HK-2 (cell line): ENCODE data around the gene CCSER2.
"Not testable (repeated sequence)": the region's sequence is repeated elsewhere in the genome, so short reads cannot be mapped to it uniquely, and the experiment has no call there.

Source experiments
- DNase-seq: peaks from one replicate; pipeline ENCODE4 v3.0.0-alpha.2; 2018; ENCODE audit not compliant: unreplicated experiment

CCSER2 gene

GRCh38 chr10:84314275-84314674, 14.1 kb upstream of the CCSER2 start:
- DNase-seq, result no peak

DNA sequence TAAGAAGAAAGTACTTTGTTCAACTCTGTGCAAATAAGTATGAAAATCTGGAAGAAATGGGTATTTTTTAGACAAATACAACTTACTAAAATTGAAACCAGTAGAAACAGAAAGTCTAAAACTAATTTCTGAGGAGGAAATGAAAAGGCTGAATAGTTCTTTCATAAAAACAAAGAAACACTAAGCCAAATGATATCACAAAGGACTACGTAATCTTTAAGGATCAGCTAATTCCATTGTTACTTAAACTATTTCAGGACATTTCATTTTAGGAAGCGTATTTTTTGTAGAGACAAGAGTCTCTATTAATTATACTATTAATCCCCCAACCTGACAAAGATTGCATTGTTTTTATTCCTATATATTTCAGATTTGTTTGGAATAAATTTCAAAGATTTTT, 11.2 kb upstream of the CCSER2 start:
- DNase-seq, result no peak

DNA sequence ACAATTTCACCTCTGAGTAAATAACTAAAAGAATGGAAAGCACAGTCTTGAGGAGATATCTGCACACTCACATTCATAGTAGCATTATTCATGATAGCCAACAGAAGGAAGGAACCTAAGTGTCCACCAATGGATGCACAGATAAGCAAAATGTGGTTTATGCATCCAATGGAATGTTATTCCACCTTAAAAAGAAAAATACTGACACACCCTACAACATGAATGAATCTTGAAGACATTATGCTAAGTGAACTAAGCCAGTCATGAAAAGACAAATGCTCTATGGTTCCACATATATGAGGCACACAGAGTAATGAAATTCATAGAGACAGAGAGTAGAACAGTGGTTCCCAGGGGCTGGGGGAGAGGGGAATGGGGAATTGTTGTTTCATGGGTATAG, 6.5 kb upstream of the CCSER2 start:
- no peak for DNase-seq

- DNase-seq, result not testable (repeated sequence)
Measured at GRCh38 chr10:84323566-84323965, 4.8 kb upstream of the CCSER2 start.

DNA sequence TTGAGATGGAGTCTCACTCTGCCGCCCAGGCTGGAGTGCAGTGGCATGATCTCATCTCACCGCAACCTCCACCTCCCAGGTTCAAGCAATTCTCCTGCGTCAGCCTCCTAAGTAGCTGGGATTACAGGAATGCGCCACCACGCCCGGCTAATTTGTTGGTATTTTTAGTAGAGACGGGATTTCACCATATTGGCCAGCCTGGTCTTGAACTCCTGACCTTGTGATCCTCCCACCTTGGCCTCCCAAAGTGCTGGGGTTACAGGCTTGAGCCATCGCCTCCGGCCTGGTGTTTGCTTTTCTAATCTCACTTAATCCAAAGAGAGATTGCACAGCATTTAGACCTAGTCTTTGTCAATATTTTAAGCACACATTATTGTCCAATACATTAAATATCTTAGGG, 1.4 kb upstream of the CCSER2 start:
- DNase-seq, result not testable (repeated sequence)

DNA sequence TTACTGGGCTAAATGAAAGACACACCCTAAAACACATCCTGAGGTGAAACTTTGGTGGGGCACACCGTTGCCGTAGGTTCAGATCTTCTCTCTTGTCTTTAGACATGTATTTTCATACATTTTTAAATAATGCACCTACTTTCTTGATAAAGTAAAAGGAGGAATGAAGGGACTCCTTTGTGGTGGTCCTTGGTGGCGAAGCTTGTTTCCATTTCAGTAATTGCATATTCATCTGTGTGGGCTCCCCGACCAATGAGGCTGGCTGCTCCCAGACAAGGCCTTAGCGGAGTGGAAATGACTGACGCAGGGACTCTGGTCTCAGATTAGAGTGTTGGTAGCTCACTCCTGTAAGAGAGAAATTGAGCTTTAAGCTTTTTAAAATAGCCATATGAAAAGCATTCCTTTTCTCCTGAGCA, 815 bp downstream of the CCSER2 start:
- no peak for DNase-seq

- no peak for DNase-seq
Measured at GRCh38 chr10:84329986-84330651, 1.7 kb downstream of the CCSER2 start.

- no peak for DNase-seq
Measured at GRCh38 chr10:84331091-84331490, 2.7 kb downstream of the CCSER2 start.

DNA sequence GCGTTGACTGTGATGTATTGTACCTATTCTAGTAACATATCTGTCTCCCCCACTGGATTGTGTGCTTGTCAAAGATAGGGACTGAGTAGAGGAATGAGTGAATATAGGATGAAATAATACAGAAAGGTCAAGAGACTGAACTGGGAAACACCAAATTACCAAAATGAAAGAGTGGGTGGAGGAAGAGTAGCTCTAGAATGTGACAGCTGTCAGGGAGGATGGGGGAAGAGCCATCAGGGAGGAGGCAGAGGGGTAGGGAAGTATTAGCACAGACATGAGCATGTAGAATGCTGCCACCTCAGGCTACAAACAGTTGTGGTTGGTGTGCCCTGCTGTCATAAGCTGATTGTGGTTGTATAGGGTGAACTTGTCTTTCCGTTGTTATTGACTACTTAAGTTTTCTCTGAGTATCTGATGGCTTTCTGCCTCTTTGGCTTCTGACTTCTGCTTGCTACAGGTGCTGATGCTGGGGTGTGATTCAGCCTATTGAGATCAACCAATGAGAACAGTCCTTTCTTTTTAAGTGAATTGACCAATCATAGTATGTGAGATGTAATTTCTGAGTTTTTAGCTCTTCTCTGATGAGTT, 5.6 kb downstream of the CCSER2 start:
- no peak for DNase-seq

GRCh38 chr10:84334811-84335210, 6.4 kb downstream of the CCSER2 start:
- DNase-seq, result no peak

GRCh38 chr10:84335516-84335915, 7.1 kb downstream of the CCSER2 start:
- no peak for DNase-seq

GRCh38 chr10:84336406-84337090, 8.2 kb downstream of the CCSER2 start:
- no peak for DNase-seq

GRCh38 chr10:84337199-84337598, 8.8 kb downstream of the CCSER2 start:
- DNase-seq, result no peak

DNA sequence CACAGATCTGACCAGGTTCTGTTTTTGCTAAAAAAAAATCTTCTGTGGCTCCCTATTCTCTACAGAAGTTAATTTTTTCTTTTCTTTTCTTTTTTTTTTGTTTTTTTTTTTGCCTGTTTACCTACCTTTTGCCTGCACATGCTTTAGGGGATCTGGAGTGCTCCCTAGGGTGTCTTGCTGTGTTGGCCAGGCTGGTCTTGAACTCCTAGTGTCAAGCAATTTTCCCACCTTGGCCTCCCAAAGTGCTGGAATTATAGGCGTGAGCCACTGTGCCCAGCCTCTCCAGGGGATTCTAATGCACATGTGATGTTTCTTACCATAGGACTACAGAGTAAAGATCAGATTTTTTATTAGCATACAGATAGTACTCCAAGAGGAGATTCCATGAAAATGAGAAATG, 10.6 kb downstream of the CCSER2 start:
- DNase-seq, result no peak

GRCh38 chr10:84340187-84340586, 11.8 kb downstream of the CCSER2 start:
- DNase-seq, result no peak

- DNase-seq, result no peak
Measured at GRCh38 chr10:84340632-84341537, 12.5 kb downstream of the CCSER2 start.

- no peak for DNase-seq
Measured at GRCh38 chr10:84341538-84341856, 13.1 kb downstream of the CCSER2 start.

GRCh38 chr10:84341983-84342382, 13.6 kb downstream of the CCSER2 start:
- DNase-seq, result no peak

- no peak for DNase-seq
Measured at GRCh38 chr10:84342584-84342983, 14.2 kb downstream of the CCSER2 start.

DNA sequence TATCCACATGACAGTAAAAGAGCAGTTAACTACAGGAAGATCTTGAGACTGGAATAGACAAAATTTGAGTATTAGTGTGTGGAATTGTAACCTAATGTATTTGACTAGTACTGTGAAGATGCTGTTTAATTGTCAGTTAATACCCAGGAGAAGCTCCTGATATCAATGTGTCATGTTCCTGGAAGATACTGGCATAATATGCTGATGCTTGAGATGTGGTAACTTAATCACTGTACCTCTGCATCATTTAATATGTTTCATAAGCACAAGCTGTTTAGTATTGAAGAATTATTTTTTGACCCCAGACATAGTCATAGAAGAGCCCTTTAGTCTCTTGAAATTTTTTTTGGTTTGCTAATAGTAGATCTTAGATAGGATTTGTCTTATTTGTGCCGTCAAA, 15.4 kb downstream of the CCSER2 start:
- no peak for DNase-seq

- DNase-seq, result no peak
Measured at GRCh38 chr10:84344526-84344925, 16.1 kb downstream of the CCSER2 start.

DNA sequence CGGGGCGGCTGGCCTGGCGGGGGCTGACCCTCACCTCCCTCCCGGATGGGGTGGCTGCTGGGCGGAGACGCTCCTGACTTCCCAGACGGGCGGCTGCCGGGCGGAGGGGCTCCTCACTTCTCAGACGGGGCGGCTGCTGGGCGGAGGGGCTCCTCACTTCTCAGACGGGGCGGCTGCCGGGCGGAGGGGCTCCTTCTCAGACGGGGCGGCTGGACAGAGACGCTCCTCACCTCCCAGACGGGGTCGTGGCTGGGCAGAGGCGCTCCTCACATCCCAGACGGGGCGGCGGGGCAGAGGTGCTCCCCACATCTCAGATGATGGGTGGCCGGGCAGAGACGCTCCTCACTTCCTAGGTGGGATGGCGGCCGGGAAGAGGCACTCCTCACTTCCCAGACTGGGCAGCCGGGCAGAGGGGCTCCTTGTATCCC, 19.2 kb downstream of the CCSER2 start:
- not testable (repeated sequence) for DNase-seq
